ENCODE measurements around the gene CHSY3.

Gene CHSY3

GRCh38 chr5:129912601-129913255 is 8.5 kb downstream of the CHSY3 start:
- POLR2A ChIA-PET: no interaction called here
- DNase-seq (ENCODE audit: extremely low spot score): no peak
- CTCF ChIA-PET: no interaction called here
- TF ChIP-seq CTCF (IDR thresholded peaks at IDR 0.05; ENCODE audit: control extremely low read depth, extremely low read depth, low read depth, missing control alignments): no peak

DNA sequence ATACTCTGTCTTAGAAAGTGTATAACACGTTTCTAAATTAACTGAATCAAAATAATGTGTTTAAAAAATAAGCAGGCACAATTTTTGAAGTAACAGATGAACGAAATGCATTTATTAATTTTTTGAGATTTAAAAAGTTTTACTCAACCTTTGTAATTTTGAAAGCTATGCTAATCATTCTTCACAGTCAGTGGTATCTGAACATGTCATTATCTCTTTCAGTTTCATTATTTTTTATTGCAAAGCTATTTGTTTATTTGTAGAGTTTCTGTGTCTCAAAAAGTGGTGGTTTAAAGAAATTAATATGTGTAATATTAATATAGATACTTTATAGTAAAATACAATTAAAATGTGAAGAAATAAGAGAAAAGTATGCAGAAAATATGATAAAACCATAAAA is 11.2 kb downstream of the CHSY3 start:
- ChIA-PET CTCF (no interaction called here), POLR2A (no interaction called here)
- TF ChIP-seq CTCF (IDR thresholded peaks at IDR 0.05; ENCODE audit: control extremely low read depth, extremely low read depth, low read depth, missing control alignments): no peak
- DNase-seq (ENCODE audit: extremely low spot score): no peak

GRCh38 chr5:129917224-129917623 is 13.0 kb downstream of the CHSY3 start:
- DNase-seq (ENCODE audit: extremely low spot score): no peak
- TF ChIP-seq CTCF (IDR thresholded peaks at IDR 0.05; ENCODE audit: control extremely low read depth, extremely low read depth, low read depth, missing control alignments): no peak
- ChIA-PET CTCF (no interaction called here), POLR2A (no interaction called here)

DNA sequence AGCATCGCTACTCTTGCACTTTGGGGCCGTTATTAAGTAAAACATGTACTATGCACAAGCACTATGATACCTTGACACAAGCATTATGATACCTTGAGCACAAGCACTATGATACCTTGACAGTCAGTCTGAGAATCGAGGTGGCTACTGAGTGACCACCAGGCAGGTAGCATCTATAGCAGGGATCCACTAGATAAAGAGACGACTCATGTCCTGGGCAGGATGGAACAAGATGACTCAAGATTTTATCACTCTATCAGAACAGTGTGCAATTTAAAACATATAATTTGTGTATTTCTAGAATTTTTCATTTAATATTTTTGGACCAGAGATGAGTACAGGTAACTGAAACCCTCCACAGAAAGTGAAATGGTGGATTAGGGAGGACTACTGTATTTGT is 16.9 kb downstream of the CHSY3 start:
- DNase-seq (ENCODE audit: extremely low spot score): no peak
- POLR2A ChIA-PET: no interaction called here
- no peak for TF ChIP-seq CTCF (IDR thresholded peaks at IDR 0.05; ENCODE audit: control extremely low read depth, extremely low read depth, low read depth, missing control alignments)
- CTCF ChIA-PET: interaction anchor here (1.5 kb wide), 1 partner anchor 8 kb away, joined by 3 read pairs; no protein-coding TSS in a partner anchor

- ChIA-PET CTCF (no interaction called here), POLR2A (no interaction called here)
- DNase-seq (ENCODE audit: extremely low spot score): no peak
- no peak for TF ChIP-seq CTCF (IDR thresholded peaks at IDR 0.05; ENCODE audit: control extremely low read depth, extremely low read depth, low read depth, missing control alignments)
These were observed 26.0 kb downstream of the CHSY3 start for GRCh38 chr5:129930221-129930620.

- ChIA-PET CTCF (no interaction called here), POLR2A (no interaction called here)
- no peak for TF ChIP-seq CTCF (IDR thresholded peaks at IDR 0.05; ENCODE audit: control extremely low read depth, extremely low read depth, low read depth, missing control alignments)
- no peak for DNase-seq (ENCODE audit: extremely low spot score)
These were observed 31.4 kb downstream of the CHSY3 start for GRCh38 chr5:129935626-129936025.

DNA sequence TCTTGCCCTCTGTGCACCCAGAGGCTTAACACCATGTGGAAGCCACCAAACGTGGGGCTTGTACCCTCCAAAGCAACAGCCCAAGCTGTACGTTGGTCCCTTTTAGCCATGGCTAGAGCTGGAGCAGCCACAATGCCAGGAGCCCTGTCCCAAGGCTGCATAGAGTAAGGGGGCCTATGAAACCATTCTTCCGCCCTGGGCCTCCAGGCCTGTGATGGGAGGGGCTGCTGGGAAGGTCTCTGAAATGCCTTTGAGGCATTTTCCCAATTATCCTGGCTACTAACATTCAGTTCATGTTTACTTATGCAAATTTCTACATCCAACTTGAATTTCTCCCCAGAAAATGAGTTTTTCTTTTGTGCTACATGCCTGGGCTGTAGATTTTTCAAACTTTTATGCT is 33.8 kb downstream of the CHSY3 start:
- DNase-seq (ENCODE audit: extremely low spot score): no peak
- TF ChIP-seq CTCF (IDR thresholded peaks at IDR 0.05; ENCODE audit: control extremely low read depth, extremely low read depth, low read depth, missing control alignments): no peak
- ChIA-PET POLR2A (no interaction called here), CTCF (no interaction called here)
